SU-DHL-6 (cell line): Measurements from ENCODE around the gene CYB561.

Experiments
- CTCF ChIP-seq: fragments of 200-600 bp; sonication (generic); IDR thresholded peaks from one replicate; pipeline ENCODE4 v1.5.1; 2017; ENCODE audit warnings: antibody characterized with exemption, mild to moderate bottlenecking, low read length, moderate library complexity; ENCODE audit not compliant: insufficient read depth, poor library complexity, severe bottlenecking
- EZH2phosphoT487 ChIP-seq: fragments of 200-600 bp; sonication (generic), shearing (Covaris generic); conservative IDR thresholded peaks from 2 replicates; pipeline ENCODE4 v1.6.1; 2018; ENCODE audit warnings: mild to moderate bottlenecking, antibody characterized with exemption, low read length, moderate library complexity, mixed read lengths

GRCh38 chr17:63495491-63495890 lies 49.4 kb upstream of the CYB561 start:
- TF ChIP-seq CTCF: no peak
- no peak for TF ChIP-seq EZH2phosphoT487
